Measurements from ENCODE around the gene LIN52.

- no peak for TF ChIP-seq THRA (IDR thresholded peaks at IDR 0.05)
- no peak for TF ChIP-seq PRPF4 (IDR thresholded peaks at IDR 0.05; ENCODE audit: insufficient read depth, low read depth, low read length, poor library complexity, severe bottlenecking)
- TF ChIP-seq CBX8 (IDR thresholded peaks at IDR 0.05; ENCODE audit: borderline replicate concordance, extremely low read depth, low read depth, low read length, poor library complexity, severe bottlenecking): no peak
- TF ChIP-seq ZFX (CRISPR knock-in tag; IDR thresholded peaks at IDR 0.05): no peak
- no peak for TF ChIP-seq ARNT (IDR thresholded peaks at IDR 0.05)
- TF ChIP-seq POLR2AphosphoS5 (IDR thresholded peaks at IDR 0.05; ENCODE audit: control insufficient read depth, insufficient read depth, low read depth, low read length): no peak
- no peak for TF ChIP-seq CTCF (IDR thresholded peaks at IDR 0.05 in 2 of 3, conservative IDR thresholded peaks at IDR 0.05 in 1 of 3; ENCODE audit: insufficient read depth in 2 of 3, low read depth in 1 of 3, low read length in 3 of 3)
These were observed 3.3 kb upstream of the LIN52 start for GRCh38 chr14:74081491-74081890.
